CD4-positive, alpha-beta T cell treated with Interferon gamma for 1 hour (primary cell): ENCODE results near the gene LRTM2.

Experiments used
- DNase-seq: peaks from one replicate; pipeline ENCODE4 v3.0.0-alpha.2; 2020

LRTM2 gene

DNA sequence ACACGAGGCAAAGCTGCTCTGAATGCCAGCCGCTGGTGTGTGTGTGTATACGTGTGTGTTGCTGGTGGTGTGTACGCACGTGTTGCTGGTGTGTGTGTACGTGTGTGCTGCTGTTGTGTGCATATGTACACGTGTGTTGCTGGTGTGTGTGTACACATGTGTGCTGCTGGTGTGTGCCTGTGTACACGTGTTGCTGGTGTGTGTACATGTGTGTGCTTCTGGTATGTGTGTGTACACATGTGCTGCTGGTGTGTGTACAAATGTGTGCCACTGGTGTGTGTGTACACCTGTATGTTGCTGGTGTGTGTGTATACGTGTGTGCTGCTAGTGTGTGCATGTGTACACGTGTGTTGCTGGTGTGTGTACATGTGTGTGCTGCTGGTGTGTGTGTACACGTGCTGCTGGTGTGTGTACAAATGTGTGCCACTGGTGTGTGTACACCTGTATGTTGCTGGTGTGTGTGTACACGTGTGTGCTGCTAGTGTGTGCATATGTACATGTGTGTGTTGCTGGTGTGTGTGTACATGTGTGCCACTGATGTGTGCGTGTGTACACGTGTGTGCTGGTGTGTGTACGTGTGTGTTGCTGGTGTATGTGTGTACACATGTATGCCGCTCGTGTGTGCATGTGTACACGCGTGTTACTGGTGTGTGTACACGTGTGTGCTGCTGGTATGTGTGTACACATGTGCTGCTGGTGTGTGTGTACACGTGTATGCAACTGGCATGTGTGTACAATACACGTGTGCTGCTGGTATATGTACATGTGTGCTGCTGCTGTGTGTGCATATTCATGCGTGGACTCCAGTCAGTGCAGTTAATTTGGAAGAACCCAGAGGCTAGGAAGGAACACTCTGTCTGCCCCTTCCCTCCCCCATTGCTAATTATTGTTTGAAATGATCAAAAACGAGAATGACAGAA, 50.9 kb downstream of the LRTM2 start:
- no peak for DNase-seq

DNA sequence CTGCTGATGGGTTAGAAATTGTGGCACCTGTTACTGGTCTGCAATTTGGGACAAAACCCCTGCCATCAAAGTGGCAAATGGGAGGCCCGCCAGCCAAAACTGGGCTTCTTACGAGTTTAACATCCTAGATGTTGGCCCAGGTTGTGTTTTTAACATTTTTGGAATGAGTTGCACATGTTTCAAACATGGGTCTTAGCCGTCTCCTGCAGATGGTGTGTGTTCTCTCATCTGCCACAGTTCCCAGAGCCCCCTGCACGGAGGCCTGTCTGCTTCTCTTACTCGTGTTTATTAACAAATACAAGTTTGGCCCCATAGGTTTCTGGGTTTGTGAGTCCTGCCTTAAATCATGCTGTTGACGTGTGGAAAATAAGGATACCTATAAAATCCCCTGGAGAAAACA, 51.6 kb downstream of the LRTM2 start:
- DNase-seq = no peak

DNA sequence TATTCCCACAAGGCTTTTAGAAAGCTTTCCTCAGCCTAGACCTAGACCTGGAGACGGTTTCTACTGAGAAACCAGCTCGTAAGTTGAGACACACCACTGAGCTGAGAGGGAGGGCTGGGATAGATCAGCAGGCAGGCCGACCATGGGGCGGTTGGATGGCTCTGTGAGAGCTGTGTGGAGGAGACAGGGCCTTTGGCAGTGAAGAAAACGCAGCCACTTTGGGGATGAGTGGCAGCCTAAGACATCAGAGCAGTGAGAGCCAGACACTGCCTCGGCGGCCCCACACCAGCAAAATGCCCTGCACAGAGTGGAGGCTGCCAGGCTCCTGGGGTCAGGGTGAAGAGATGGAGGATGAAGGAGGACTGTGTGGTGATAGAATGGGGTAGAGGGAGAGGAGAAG, 52.1 kb downstream of the LRTM2 start:
- DNase-seq = no peak

DNA sequence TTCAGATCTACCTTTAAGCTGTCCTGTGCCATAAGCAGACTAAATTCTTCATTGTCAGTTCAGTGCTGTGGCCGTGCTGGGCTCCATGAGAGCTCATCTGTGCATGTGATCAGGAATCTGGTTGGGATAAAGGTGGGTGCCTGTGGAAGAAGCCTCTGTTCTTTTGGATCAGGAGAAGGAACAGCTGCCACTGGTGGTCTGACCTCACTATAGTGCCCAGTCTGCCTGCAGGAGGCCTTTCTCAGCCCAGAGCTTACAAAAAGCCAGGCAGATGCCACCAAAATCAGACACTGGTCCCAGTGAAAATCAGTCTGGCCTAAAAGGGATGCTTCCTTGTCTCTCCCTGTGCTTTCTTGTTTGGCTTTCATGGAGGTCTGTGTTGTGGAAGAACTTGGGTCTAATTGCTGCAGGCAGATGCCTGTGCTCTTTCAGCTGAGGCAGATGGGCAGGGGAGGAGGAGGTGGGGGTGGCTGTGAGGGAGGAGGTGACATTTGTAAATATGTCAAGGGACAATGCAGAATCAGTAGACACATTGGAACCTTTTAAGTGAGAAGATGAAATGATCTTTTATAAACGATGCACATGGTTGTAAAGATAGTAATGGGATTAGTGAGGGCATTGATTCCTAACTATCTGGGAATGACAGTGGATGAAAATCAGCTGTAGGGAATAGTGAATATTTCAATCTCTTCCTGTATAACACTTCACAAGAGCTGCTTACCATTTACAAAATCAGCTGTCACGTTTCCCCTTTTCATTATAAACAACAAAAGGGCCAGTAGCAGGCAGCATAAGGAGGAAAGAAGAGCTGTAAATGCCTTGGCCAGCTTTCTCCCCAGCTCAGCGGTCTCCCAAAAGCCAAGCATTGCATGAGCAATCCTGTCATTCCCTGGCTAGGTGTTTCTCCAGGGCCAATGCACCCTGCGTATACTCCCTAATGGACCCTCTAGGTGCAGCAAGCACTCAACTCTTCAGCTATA, 53.5 kb downstream of the LRTM2 start:
- no peak for DNase-seq

DNA sequence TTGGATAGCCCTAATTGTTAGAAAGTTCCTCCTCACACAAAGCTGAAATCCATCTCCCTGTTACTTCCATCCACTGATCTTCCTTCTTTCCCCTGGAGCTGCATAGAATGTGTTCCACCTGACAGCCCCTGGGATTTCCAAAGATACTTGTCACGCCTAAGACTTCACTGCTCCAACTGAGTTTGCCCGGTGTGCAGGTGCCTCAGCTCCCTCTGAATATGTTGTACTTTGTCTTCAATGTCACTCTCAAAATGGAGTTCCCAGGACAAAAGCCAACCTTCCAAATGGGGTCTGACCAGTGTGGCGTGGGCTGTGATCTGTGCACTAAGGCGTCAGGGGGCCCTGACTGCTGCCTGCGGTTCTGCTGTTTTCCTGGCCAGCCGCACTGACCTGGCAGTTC, 55.2 kb downstream of the LRTM2 start:
- no peak for DNase-seq

DNA sequence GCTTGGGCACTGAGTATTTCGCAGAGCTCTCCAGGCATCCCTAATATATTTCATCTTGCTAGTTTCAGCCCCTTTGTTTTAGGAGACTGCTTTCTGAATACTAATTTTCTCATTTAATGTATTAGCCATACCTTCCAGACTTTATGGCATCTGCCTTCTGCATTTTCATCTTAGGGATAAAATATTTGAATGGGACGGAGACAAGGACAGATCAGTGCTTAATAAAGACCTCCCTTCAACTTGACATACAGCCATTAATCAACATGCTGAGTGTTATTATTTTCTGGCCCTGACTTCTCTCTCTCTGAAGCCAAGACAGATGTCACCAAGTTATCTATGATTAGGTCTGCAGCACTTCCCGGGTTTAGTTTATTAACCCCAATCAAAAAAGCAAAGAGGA, 55.7 kb downstream of the LRTM2 start:
- no peak for DNase-seq

DNA sequence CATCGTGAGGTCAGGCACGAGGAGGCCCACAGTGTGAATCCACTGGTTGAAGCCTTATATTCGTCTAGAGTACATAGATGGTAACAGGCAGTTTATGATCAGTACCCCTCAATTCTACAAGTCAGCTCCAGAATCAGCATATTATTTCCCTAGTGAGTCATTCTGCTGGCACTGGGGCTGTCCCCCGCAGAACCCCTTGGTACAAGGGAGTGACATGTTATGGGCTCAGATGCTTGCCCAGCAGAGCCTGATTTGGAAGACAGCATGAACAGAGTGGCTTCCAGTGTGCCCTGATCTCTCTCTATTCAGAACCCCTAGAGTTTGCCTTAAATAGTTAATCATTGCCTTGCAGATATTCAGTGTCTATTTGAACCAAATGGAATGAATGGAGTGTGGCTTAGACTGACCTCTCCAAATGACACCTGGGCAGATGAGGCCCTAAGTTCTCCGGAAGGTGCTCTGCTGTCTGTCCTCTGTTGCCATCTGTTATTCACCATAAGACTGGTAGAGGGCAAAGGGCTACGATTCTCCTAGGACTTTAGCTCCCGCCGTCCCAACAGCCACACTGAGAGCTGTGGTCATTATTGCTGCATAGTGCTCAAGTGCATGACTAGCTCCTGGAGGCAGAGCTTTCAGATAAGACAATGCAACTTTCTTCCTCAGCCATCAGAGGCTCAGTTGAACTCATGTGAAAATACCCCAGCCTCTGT, 57.0 kb downstream of the LRTM2 start:
- DNase-seq = no peak

DNA sequence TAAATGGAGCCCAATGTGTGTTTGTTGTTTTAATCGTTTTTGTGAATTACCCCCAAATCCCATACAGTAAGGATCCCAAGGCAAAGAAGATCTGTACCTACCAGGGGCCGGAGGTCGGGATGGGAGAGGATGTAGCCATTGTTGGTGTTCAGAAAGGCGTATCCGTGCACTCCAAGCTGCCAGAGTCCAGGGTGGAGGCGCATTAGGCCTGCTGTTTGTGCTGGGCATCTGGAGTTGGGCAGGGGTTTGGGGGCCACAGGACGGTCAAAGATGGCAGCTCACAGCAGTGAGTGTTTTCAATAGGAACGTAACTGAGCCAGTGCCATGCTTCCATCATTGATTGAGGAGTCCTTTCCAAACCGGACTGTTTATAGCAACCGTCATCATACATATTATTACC, 57.8 kb downstream of the LRTM2 start:
- no peak for DNase-seq

DNA sequence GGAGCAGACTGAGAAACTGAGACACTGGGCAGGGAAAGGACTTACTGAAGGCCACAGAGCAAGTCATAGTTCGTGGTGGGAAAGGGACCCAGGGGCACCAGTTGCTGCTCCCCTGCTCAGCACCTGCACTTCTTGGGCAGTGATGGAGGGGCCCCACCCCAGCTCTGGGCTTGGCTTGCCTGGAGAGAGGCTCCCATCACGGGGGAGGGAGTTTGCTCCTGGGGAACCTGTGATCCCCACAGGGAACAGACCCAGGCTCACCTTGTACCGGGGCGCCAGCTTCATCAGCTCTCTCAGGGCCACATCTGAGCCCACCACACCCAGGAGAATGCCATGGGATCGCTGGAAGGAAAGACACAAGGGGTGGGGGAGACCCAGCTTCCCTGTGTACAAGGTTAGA, 58.3 kb downstream of the LRTM2 start:
- DNase-seq = no peak

DNA sequence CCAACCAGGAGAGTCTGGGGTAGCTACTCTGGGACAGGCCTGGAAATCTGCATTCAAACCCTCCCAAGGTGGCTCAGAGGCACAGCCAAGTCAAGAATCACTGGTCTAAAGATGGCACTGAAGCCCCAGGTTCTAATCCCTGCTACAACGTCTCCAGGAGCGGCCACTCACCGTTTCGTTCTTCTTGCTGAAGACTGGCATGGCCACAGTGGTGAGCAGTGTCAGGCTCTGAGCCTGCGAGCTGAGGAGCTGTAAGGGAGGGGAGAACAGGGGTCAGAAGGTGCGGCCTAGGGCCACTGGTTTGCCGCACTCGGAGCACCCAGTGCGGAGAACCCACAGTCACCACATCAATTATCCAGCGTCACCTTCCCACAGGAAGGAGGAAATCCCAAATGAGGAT, 59.3 kb downstream of the LRTM2 start:
- DNase-seq = no peak

DNA sequence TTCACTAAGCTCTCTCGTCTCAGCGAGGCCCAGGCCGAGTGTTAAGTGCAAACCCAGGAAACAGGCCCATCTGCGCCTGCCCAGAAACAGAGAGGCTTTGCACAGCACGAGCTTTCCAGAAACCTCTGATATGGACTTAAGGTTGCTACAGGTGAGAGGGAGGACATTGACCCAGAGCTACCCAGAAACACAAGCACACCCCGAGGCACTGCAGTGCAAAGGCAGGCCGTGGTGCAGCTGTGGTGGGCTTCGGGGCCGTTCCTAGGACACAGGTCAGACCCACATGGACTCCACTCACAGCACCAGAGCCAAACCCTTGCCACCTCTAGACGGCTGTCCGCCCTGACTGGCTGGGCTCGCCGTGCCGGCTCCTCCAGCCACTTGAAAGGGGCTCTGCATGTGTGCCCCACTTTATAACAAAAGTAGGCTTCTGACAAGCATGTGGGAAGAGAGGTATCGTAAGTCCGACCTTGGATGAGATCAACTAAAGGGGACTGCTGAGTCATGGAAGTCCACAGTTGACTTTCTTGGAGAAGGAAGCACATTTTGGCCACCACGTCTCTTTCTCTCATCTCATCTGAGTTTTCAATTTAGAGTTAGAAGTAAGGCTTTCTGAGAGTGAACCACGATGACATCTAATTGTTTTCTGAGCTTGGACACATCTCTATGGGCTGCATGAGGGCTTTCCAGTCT, 59.9 kb downstream of the LRTM2 start:
- no peak for DNase-seq

DNA sequence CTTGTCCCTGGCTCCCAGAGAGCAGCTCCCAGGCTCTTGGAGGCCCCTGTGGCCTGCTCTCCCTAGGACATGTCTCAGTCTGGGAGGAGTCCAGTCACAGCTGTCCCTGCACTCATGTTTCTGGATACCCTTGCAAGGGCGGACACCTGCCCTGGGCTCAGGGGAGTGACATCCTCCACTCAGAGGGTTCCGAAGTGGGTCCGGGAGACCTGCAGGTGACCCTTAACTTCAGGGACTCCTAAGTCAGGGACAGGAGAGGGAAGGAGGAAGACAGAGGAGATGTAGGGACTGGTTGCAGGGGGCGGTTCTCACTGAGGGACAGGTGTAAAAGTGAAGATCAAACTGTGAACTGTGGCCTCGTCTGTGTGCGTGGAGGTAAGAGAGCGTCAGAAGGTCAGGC, 60.5 kb downstream of the LRTM2 start:
- no peak for DNase-seq

DNA sequence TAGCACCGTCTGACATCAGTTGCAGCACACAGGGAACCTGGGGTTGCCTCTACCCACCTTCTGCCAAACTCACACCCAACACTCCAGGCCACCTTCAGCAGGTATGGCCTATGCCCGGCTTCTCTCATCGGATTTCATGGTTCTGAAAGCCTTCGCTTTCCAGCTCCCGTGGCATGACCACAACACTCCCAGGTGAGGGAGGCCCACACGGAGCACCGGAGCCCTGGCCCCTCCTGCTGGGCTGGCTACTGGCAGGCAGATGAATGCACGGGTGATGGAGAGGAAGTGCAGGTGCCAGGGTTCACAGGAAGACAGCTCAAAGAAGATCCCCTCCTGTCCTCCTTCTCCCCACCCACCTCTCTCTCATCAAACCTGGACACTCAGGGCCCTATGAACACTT, 60.9 kb downstream of the LRTM2 start:
- DNase-seq = no peak

DNA sequence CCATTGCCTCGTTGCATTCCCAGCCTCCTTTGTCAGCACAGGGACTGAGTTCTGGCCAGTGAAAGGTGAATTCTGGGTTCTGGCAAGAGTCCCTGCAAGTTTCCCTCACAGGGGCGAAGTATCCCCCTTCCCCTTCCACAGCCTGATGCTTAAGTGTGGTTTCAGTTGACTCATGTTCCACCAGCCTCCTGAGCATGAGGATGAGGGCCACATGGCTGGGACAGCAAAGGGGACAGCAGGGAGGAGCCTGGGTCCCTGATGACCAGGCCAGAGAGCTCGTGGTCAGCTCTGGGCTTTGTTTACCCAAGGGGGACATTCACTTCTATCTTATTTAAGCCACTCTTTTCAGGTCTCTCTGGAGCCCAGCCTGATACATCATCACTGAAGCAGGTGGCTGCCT, 61.6 kb downstream of the LRTM2 start:
- DNase-seq = no peak

DNA sequence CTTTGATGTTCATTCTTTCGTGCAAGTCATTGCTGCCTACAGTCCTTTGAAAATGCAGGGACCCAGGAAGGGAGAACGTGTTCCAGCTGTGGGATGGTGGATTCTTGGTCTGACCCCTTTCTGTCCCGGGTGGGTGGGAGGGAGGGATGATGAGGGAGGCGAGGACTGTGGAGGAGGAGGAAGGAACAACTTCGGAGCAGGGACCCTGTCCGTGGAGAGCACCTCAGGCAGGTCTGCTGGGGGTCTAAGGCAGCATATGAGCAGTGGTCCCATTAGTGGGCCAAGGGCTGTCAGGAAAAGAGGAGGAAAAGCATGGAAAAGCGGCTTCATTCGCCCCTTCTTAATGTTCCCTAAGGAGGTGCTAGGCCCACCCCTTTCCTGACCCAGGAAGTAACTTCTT, 62.0 kb downstream of the LRTM2 start:
- no peak for DNase-seq

DNA sequence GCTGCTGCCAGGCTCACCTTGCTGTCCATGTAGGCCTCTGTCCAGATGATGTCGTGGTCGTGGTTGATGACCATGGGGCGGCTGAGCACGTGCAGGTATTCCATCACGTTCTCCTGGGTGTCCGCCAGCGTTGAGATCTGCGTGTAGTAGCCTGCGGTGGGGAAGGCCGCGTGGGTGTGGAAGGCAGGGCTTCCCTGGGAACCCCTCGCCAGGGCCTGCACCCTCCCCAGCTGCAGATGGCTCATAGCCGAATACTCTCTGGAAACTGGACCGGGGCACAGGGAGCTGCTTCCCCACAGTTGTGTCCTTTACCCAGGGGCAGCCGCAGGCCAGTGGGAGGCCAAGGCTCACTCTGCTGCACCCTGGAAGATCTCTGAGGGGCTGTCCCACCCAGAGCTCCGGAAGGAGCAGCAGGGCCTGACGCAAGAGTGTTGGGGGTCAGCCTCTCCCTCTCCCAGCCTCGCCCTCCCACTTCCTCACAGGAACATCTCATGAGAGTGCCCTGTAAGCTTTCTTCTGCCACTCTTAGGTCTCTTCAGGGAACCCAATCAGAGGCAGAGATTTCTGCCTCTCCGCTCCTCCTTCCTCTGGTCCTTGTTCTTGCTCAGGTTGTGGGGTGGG, 62.6 kb downstream of the LRTM2 start:
- DNase-seq = no peak

DNA sequence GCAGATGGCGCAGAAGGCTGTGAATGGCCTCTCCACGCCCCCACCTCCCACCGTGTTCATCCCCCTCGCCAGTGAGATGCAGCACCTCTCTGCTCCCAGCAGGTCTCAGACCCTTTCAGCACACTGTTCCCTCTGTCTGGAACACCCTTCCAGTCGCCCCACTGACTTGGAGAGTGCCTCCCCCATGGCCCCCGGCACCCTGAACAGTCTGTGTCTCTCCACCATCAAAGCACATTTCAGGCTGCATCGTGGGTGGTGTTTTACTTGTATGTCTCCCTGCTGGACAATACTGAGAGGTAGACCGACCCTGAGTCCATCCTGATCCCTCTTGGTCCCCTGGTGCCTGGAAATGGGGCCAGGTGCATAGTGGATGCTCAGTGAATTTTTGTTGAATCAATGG, 63.1 kb downstream of the LRTM2 start:
- DNase-seq = no peak

DNA sequence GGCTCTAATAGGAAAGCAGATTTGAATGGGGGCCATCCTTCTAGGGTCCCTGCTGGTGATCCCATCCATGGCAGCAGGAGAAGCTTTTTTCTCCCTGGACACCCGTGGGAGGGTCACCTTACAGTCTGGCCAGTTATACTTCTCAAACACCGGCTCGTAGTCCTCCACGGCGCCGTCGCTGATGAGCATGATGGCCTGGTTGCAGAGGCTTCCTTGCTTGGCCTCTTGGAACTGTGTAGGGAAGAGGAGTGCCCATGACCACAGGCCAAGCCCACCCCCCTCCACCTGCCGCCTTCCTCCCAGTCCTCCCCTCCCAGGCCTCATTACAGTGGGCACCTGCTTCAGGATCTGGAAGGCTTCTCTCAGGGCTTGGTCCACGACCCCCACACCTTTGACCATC, 64.3 kb downstream of the LRTM2 start:
- DNase-seq = no peak

DNA sequence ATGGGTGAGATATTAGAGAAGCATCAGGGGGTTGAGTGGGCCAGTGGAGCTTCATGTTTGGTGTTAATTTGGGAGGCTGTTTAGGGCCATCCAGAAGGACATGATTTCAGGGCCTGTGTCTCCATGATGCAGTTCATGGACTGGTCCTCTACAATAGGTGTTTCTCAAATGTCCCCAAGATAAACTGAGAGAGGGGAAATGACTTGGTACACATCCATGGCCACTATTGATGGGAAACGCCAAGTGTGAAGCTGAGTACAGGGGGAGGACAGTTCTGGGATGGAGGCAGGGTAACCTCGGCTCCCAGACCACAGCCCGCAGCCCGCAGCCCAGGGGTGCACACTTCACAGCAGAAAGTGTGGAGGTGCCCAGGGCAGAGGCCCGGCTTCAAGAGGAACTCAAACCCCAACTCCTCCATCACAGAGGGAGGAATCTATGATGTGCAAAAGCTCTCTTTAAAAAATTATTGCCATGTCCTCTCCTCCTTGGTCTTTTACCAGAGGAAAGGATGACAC, 64.8 kb downstream of the LRTM2 start:
- no peak for DNase-seq

DNA sequence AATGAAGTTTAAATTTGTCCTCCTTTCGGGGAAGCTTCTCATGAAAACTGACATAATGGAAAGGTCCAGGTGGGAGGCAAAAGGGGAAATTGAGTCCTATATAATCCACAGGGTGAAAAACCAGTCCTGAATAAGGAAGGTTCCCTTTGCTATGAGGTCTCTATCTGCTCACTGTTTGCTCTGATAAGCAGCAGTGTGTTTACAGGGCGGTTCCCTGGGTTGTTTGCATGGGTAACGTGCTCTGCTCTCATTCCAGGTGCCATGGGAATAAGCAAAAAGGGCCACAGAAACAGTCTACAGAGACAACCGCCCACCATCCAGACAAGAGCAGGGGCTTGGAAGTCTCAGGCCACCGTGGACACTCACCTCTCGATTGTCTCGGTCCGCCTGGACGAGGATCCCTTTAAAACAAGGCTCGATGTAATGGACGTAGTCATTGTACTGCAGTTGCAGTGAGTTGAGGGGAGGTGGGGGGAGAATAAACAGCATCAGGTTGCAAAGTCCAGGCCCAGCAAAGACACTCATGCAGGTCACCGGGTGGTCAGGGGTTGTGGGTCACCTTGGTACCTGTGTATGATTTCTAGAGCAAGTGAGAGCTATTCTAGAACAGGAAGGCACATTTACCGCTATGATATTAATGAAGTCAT, 65.4 kb downstream of the LRTM2 start:
- no peak for DNase-seq
